IMR-90 (cell line): Measurements from ENCODE around the gene VPS72. TPM values are rescaled to one million over a fixed set of nuclear protein-coding genes. Genes with fewer than 3 reads are reported as not detected.

ENCODE experiments used
- ATAC-seq: fragments of 200-7000 bp; cut with Tn5 transposase; 2 replicates; pipeline ENCODE4 v1.9.1; 2020; ENCODE audit warnings: low read depth, mild to moderate bottlenecking, moderate library complexity
- BruUV-seq: library from RNA; stranded (reverse); fragments of 400-500 nt; replicated peaks from 2 replicates; lab custom pipeline; 2021; lab: Mats Ljungman, UMichigan
- CTCF ChIA-PET: fragments of 300-600 bp; formaldehyde crosslinking; extraction: SDS; loops from one replicate; lab custom pipeline; 2021; ENCODE audit warnings: antibody characterized with exemption; lab: Yijun Ruan, JAX
- POLR2A ChIA-PET: fragments of 300-600 bp; sonication (Branson Sonifier 250); formaldehyde crosslinking; loops from one replicate; lab custom pipeline; 2022; ENCODE audit warnings: antibody characterized with exemption; ENCODE audit not compliant: unreplicated experiment; lab: Charles Lee
- DNase-seq: peaks from one replicate; pipeline ENCODE4 v3.0.0; 2013
- H2AFZ ChIP-seq: replicated peaks from 2 replicates; pipeline ENCODE3; 2013; ENCODE audit warnings: low read length, mild to moderate bottlenecking; ENCODE audit not compliant: poor library complexity
- H2AK5ac ChIP-seq: 2 replicates; pipeline ENCODE4 v1.6.1; 2013; ENCODE audit warnings: low read depth, low read length, inconsistent platforms
- H2AK9ac ChIP-seq: replicated peaks from 2 replicates; pipeline ENCODE3; 2013; ENCODE audit warnings: mild to moderate bottlenecking, low read depth, low read length, moderate library complexity; ENCODE audit not compliant: poor library complexity
- H2BK120ac ChIP-seq: 2 replicates; pipeline ENCODE4 v1.6.1; 2013; ENCODE audit warnings: low read depth, low read length, inconsistent platforms
- H2BK15ac ChIP-seq: 3 replicates; pipeline ENCODE4 v1.6.1; 2013; ENCODE audit warnings: low read depth, low read length, inconsistent platforms
- H2BK20ac ChIP-seq: 2 replicates; pipeline ENCODE4 v1.6.1; 2013; ENCODE audit warnings: low read depth, mild to moderate bottlenecking, inconsistent platforms, low read length, moderate library complexity
- H2BK5ac ChIP-seq: 2 replicates; pipeline ENCODE4 v1.6.1; 2013; ENCODE audit warnings: mild to moderate bottlenecking, low read depth, low read length, inconsistent platforms; ENCODE audit not compliant: poor library complexity, severe bottlenecking
- H3K14ac ChIP-seq: replicated peaks from 2 replicates; pipeline ENCODE4 v1.6.1; 2013; ENCODE audit warnings: low read depth, low read length, inconsistent platforms
- H3K18ac ChIP-seq: 2 replicates; pipeline ENCODE4 v1.6.1; 2013; ENCODE audit warnings: low read depth, low read length, control low read depth
- H3K23ac ChIP-seq: 2 replicates; pipeline ENCODE4 v1.6.1; 2013; ENCODE audit warnings: low read depth, low read length, inconsistent platforms
- H3K27ac ChIP-seq: 2 replicates; pipeline ENCODE4 v1.5.1; 2013; ENCODE audit warnings: mild to moderate bottlenecking, control low read depth, low read length; ENCODE audit not compliant: insufficient read depth
- H3K27me3 ChIP-seq: 2 replicates; pipeline ENCODE4 v1.6.1; 2013; ENCODE audit warnings: low read length; ENCODE audit not compliant: control insufficient read depth, insufficient read depth
- H3K36me3 ChIP-seq: 2 replicates; pipeline ENCODE4 v1.6.1; 2013; ENCODE audit warnings: low read length, mixed read lengths; ENCODE audit not compliant: control insufficient read depth, insufficient read depth
- H3K4ac ChIP-seq: 2 replicates; pipeline ENCODE4 v1.6.1; 2013; ENCODE audit warnings: low read depth, low read length, inconsistent platforms
- H3K4me1 ChIP-seq: 2 replicates; pipeline ENCODE4 v1.6.1; 2013; ENCODE audit warnings: low read length, mixed read lengths; ENCODE audit not compliant: control insufficient read depth, insufficient read depth
- H3K4me2 ChIP-seq: 2 replicates; pipeline ENCODE4 v1.6.1; 2013; ENCODE audit warnings: low read depth, mild to moderate bottlenecking, control low read depth, low read length, moderate library complexity
- H3K4me3 ChIP-seq: 2 replicates; pipeline ENCODE4 v1.5.1; 2013; ENCODE audit warnings: low read depth, mild to moderate bottlenecking, control low read depth, low read length, moderate library complexity; ENCODE audit not compliant: insufficient read depth
- H3K56ac ChIP-seq: 2 replicates; pipeline ENCODE4 v1.6.1; 2013; ENCODE audit warnings: low read length, inconsistent platforms; ENCODE audit not compliant: insufficient read depth; ENCODE audit errors: extremely low read depth
- H3K79me1 ChIP-seq, 2 experiments: 2 replicates each; pipeline ENCODE4 v1.6.1; 2013; ENCODE audit warnings: low read length in 2 of 2, inconsistent platforms in 1 of 2, low read depth in 1 of 2
- H3K9ac ChIP-seq: 2 replicates; pipeline ENCODE4 v1.6.1; 2013; ENCODE audit warnings: low read depth, low read length, control low read depth
- H3K9me1 ChIP-seq: 2 replicates; pipeline ENCODE4 v1.6.1; 2013; ENCODE audit warnings: low read length, inconsistent platforms; ENCODE audit not compliant: insufficient read depth
- H3K9me3 ChIP-seq: 2 replicates; pipeline ENCODE4 v1.6.1; 2013; ENCODE audit warnings: low read length; ENCODE audit not compliant: control insufficient read depth, insufficient read depth
- H4K20me1 ChIP-seq: 2 replicates; pipeline ENCODE4 v1.6.1; 2013; ENCODE audit warnings: low read length, inconsistent platforms; ENCODE audit not compliant: insufficient read depth
- H4K5ac ChIP-seq: 2 replicates; pipeline ENCODE4 v1.6.1; 2013; ENCODE audit warnings: mild to moderate bottlenecking, low read depth, low read length, control low read depth
- H4K8ac ChIP-seq, 2 experiments: 2 replicates each; pipeline ENCODE4 v1.6.1; 2013; ENCODE audit warnings: low read depth in 2 of 2, low read length in 2 of 2, control low read depth in 1 of 2, inconsistent platforms in 1 of 2
- H4K91ac ChIP-seq: 2 replicates; pipeline ENCODE4 v1.6.1; 2013; ENCODE audit warnings: low read depth, low read length, inconsistent platforms; ENCODE audit not compliant: insufficient read depth
- BHLHE40 ChIP-seq: fragments of 150-350 bp; IDR thresholded peaks from 2 replicates; pipeline ENCODE4 v1.6.1; 2016; ENCODE audit warnings: mild to moderate bottlenecking, low read depth, low read length
- CEBPB ChIP-seq: IDR thresholded peaks from 2 replicates; pipeline ENCODE4 v1.6.1; 2012; ENCODE audit warnings: low read depth, low read length, improper control_type of control experiment
- CHD1 ChIP-seq: IDR thresholded peaks from 2 replicates; pipeline ENCODE4 v1.6.1; 2012; ENCODE audit warnings: low read depth, low read length, improper control_type of control experiment
- CTCF ChIP-seq: conservative IDR thresholded peaks from 2 replicates; pipeline ENCODE4 v1.5.1; 2012; ENCODE audit warnings: mild to moderate bottlenecking, low read depth, low read length, improper control_type of control experiment
- FOS ChIP-seq: fragments of 150-350 bp; IDR thresholded peaks from 2 replicates; pipeline ENCODE4 v1.6.1; 2016; ENCODE audit warnings: low read depth, low read length
- MAFK ChIP-seq: IDR thresholded peaks from 2 replicates; pipeline ENCODE4 v1.6.1; 2012; ENCODE audit warnings: low read depth, low read length, improper control_type of control experiment
- MAZ ChIP-seq: IDR thresholded peaks from 2 replicates; pipeline ENCODE4 v1.6.1; 2012; ENCODE audit warnings: low read depth, mild to moderate bottlenecking, low read length, improper control_type of control experiment, moderate library complexity, borderline replicate concordance
- MXI1 ChIP-seq: IDR thresholded peaks from 2 replicates; pipeline ENCODE4 v1.6.1; 2012; ENCODE audit warnings: low read depth, mild to moderate bottlenecking, low read length, moderate library complexity, borderline replicate concordance
- NFE2L2 ChIP-seq: fragments of 150-350 bp; IDR thresholded peaks from 2 replicates; pipeline ENCODE4 v1.6.1; 2016; ENCODE audit warnings: low read depth, mild to moderate bottlenecking, low read length
- POLR2A ChIP-seq: IDR thresholded peaks from 2 replicates; pipeline ENCODE4 v1.6.1; 2012; ENCODE audit warnings: mild to moderate bottlenecking, low read depth, low read length
- RAD21 ChIP-seq: IDR thresholded peaks from 2 replicates; pipeline ENCODE4 v1.6.1; 2012; ENCODE audit warnings: low read length, improper control_type of control experiment
- RCOR1 ChIP-seq: IDR thresholded peaks from 2 replicates; pipeline ENCODE4 v1.6.1; 2012; ENCODE audit warnings: mild to moderate bottlenecking, low read length, improper control_type of control experiment; ENCODE audit not compliant: insufficient replicate concordance
- RFX5 ChIP-seq: IDR thresholded peaks from 2 replicates; pipeline ENCODE4 v1.8.0; 2012; ENCODE audit warnings: low read depth, mild to moderate bottlenecking, low read length, moderate library complexity
- SMC3 ChIP-seq: fragments of 150-350 bp; IDR thresholded peaks from 2 replicates; pipeline ENCODE4 v1.6.1; 2016; ENCODE audit warnings: low read depth, mild to moderate bottlenecking, antibody characterized with exemption, low read length, moderate library complexity
- WGBS, 2 experiments: methylation state at CpG; one replicate each; pipeline versions ENCODE4 v1.1.5 to v1.1.7; 2013; ENCODE audit warnings: missing lambda C conversion rate in 2 of 2; ENCODE audit not compliant: insufficient read length in 1 of 2; ENCODE audit errors: extremely low coverage in 2 of 2; 5-methylcytosine and 5-hydroxymethylcytosine counted together
- dilution Hi-C: fragments of 300-500 bp; cut with HindIII; formaldehyde crosslinking; loops from one replicate; pipeline ENCODE4 v1.14.3; 2018; ENCODE audit warnings: low sequenced_read_pairs; ENCODE audit not compliant: unreplicated experiment
- in situ Hi-C: fragments of 300-500 bp; cut with MboI; formaldehyde crosslinking; loops from 3 replicates; pipeline ENCODE4 v1.14.3; 2019; ENCODE audit warnings: low sequenced_read_pairs, inconsistent platforms, mixed read lengths
- intact Hi-C: fragments of 100-400 bp; cut with micrococcal nuclease; formaldehyde crosslinking; loops from 2 replicates; pipeline ENCODE4 v1.10.0; 2022
- polyA plus RNA-seq, 3 experiments: library from polyadenylated mRNA; depleted of rRNA; stranded (reverse); fragments of >200 nt; gene quantifications; 2 replicates each; pipeline ENCODE4 v1.2.3, GENCODE V29; 2012; ENCODE audit warnings: low replicate concordance in 1 of 3
- total RNA-seq: library from RNA; depleted of rRNA; stranded (reverse); fragments of >200 nt; gene quantifications from 2 replicates; pipeline ENCODE4 v1.2.3, GENCODE V29; 2012
- TF ChIP-seq, protein P1 (sequence below): fragments of 150-350 bp; IDR thresholded peaks from 2 replicates; pipeline ENCODE4 v1.6.1; 2017; ENCODE audit warnings: mild to moderate bottlenecking, antibody characterized with exemption, low read length, low read depth
- TF ChIP-seq, protein P2 (sequence below): fragments of 150-350 bp; IDR thresholded peaks from 2 replicates; pipeline ENCODE4 v1.6.1; 2016; ENCODE audit warnings: low read depth, mild to moderate bottlenecking, low read length, moderate library complexity, borderline replicate concordance

The VPS72 gene
- total and polyA plus RNA-seq, 2 of the 4 experiments (the other 2 are of a cell fraction), result 51.3 to 62.3 TPM

DNA sequence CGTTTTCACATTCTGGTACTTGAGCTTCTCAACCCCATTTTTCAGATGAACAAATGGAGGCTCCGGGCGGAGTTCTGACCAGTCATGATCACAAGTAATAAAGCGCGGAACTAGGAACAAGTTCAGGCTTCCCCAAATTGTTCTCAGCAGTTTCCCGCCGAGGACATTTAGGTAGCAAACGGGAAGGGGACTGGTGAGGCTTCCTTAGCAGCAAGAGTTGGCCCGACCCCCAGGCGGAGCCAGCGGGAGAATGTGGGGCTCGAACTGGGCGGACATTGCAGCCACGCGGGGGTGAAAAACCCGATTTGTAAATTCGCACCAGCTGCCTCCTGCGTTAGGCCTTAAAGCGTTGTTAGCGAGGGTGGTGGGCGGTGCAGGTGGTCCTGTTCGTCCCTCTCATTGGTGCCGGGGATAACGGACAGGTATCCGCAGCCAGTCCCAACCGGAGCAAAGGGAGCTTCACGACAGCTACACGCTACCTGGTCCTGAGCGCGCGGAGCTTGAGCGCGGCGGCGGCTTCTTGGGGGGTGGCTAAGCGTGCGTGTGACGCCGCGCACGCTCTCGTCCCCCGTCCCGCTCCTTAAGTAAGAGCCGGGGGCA lies 58.9 kb downstream of the VPS72 start:
- H3K27ac ChIP-seq, result no peak overlapping the region
- no peak overlapping the region for H4K8ac ChIP-seq
- intact Hi-C loops (no loop called here), in situ Hi-C loops (no loop called here), dilution Hi-C loops (no loop called here)
- no peak overlapping the region for H2BK5ac ChIP-seq
- BruUV-seq, result no TSS peak
- H2AK5ac ChIP-seq, result no peak overlapping the region
- no peak overlapping the region for H3K23ac ChIP-seq
- DNase-seq, result peak; percentile 32
- TF ChIP-seq, protein P1, sequence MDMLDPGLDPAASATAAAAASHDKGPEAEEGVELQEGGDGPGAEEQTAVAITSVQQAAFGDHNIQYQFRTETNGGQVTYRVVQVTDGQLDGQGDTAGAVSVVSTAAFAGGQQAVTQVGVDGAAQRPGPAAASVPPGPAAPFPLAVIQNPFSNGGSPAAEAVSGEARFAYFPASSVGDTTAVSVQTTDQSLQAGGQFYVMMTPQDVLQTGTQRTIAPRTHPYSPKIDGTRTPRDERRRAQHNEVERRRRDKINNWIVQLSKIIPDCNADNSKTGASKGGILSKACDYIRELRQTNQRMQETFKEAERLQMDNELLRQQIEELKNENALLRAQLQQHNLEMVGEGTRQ, result no peak
- TF ChIP-seq SMC3 (no peak), BHLHE40 (no peak), POLR2A (no peak), RAD21 (no peak), MAZ (no peak), RCOR1 (no peak), NFE2L2 (no peak), RFX5 (no peak), CEBPB (no peak), MXI1 (no peak), FOS (no peak), CTCF (no peak), MAFK (no peak), CHD1 (no peak)
- TF ChIP-seq, protein P2, sequence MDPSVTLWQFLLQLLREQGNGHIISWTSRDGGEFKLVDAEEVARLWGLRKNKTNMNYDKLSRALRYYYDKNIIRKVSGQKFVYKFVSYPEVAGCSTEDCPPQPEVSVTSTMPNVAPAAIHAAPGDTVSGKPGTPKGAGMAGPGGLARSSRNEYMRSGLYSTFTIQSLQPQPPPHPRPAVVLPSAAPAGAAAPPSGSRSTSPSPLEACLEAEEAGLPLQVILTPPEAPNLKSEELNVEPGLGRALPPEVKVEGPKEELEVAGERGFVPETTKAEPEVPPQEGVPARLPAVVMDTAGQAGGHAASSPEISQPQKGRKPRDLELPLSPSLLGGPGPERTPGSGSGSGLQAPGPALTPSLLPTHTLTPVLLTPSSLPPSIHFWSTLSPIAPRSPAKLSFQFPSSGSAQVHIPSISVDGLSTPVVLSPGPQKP, result no peak
- ChIA-PET CTCF (interaction anchor here (0.5 to 0.6 kb wide), 2 partner anchors 20 to 92 kb away, joined by 3 to 4 read pairs; no protein-coding TSS in a partner anchor), POLR2A (interaction anchor here (0.6 kb wide), 1 partner anchor 268 kb away, joined by 5 read pairs; no protein-coding TSS in a partner anchor)
- WGBS, 2 experiments, result 31% methylated on average over 39 of the region's 45 CpGs; no CpG with 5 or more reads in 1 of the 2 experiments
- H3K79me1 ChIP-seq, result no peaks in the 10 kb centered on the region
- H3K9me3 ChIP-seq, result no peaks in the 10 kb centered on the region
- no peak overlapping the region for H3K56ac ChIP-seq
- H3K9ac ChIP-seq, result no peak overlapping the region
- peaks cover 9% of the 10 kb centered on the region for H3K27me3 ChIP-seq
- H3K18ac ChIP-seq, result no peak overlapping the region
- H2AFZ ChIP-seq, result peak overlapping the region; percentile 80
- no peak overlapping the region for H2BK15ac ChIP-seq
- H3K4me3 ChIP-seq, result no peak overlapping the region
- ATAC-seq, result peak; percentile 64
- H3K4me1 ChIP-seq, result no peaks in the 10 kb centered on the region
- H3K9me1 ChIP-seq, result no peaks in the 10 kb centered on the region
- no peak overlapping the region for H4K5ac ChIP-seq
- no peak overlapping the region for H3K4me2 ChIP-seq
- H2BK120ac ChIP-seq, result no peak overlapping the region
- H3K36me3 ChIP-seq, result peaks cover 4% of the 10 kb centered on the region; the same call in 1 of the 2 replicates
- H3K4ac ChIP-seq, result no peak overlapping the region
- no peak overlapping the region for H3K14ac ChIP-seq
- no peaks in the 10 kb centered on the region for H4K20me1 ChIP-seq
- H2BK20ac ChIP-seq, result no peak overlapping the region
- H2AK9ac ChIP-seq, result no peak overlapping the region
- no peak overlapping the region for H4K91ac ChIP-seq
